DMS114 treated with DMSO at 0.1 percent for 48 hours (cell line): ENCODE measurements around the gene LCN10.
A peak's percentile ranks its signal among the peaks of the same experiment; 100 is the strongest.
"Not testable (repeated sequence)": the region's sequence is repeated elsewhere in the genome, so short reads cannot be mapped to it uniquely, and the experiment has no call there.

Experiments used
- DNase-seq: peaks from one replicate; lab custom pipeline; 2025; ENCODE audit not compliant: unreplicated experiment; lab: John Stamatoyannopoulos, UW

The LCN10 gene

DNA sequence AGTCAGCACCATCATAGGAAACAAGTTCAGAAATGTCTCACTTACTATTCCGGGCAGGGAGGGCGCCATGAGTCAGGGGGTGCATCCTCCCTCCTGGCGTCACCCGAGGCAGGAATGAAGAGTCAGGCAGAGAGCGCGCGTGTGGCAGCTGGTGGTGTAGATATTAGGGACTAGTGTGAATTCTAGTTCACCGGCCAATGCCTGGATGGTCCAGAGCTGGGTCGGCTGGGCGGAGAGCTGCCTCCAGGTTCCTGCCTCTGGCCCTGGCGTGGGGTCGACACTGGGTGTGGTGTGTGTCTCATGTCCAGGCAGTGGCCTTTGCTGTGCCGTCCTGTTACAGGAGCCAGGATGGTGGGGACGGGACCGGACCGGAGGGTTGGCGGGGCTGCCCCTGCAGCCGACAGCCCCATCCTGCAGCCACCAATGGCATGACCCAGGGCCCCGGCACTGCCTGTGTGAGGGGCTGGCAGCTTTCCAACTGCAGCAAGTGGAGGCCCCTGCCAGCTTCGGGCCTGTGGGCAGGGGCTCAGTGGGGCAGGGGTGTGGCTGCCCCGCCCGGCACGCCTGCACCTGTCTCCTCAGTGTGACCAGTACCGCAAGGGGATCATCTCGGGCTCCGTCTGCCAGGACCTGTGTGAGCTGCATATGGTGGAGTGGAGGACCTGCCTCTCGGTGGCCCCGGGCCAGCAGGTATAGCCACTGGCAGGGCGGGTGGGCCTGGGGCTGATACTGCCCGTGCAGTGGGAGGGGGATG, 21.2 kb downstream of the LCN10 start:
- no peak for DNase-seq

DNA sequence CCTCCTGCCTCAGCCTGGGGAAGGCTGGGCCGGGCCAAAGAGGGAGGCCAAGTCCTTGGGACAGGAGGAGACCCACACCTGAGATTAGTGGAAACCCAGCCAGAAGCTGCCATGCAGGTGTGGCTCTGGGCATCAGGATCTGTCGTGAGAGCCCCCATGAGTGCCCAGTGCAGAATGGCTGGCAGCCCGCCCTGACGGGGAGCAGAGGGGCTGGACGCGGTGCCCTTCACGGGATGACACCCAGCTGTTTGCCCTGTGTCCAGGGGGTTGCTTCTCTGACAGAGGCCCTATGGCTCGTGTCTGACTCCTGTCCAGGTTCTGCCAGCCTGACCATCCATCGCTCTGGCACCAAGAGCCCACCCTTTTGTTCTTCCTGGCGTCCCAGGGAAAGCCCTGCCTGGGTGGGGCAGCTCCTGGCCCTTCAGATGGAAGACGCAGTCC, 21.8 kb downstream of the LCN10 start:
- DNase-seq: no peak

DNA sequence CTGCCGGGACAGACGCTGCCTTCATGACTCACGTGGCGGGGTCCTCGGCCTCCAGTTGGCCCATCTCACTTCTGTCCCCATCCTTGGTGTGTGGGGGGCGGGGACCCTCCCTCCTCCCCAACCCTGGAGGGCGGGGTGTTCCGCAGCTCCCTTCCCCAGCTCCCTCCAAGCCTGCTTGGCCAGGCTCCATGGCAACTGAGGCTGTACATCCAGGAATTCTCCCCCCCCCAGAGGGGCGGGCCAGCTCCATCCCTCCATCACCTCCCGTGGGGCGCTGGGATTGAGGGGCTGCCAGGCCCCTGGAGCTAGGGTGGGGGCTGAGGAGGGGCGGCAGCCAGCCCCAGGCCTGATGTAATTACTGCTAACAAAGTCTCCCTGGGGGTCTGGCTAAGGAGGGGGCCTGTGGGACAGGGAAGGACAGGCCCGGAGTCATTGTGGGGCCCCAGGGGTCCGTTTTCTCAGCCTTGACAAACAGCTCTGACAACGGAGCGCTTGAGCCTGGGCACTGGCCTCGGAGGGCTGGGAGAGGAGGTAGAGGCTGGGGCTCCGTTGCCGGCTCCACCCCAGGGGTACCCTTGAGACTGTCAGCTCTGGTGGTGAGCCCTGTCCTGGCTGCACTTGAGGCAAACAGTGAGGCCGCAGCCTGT, 22.4 kb downstream of the LCN10 start:
- DNase-seq: no peak

DNA sequence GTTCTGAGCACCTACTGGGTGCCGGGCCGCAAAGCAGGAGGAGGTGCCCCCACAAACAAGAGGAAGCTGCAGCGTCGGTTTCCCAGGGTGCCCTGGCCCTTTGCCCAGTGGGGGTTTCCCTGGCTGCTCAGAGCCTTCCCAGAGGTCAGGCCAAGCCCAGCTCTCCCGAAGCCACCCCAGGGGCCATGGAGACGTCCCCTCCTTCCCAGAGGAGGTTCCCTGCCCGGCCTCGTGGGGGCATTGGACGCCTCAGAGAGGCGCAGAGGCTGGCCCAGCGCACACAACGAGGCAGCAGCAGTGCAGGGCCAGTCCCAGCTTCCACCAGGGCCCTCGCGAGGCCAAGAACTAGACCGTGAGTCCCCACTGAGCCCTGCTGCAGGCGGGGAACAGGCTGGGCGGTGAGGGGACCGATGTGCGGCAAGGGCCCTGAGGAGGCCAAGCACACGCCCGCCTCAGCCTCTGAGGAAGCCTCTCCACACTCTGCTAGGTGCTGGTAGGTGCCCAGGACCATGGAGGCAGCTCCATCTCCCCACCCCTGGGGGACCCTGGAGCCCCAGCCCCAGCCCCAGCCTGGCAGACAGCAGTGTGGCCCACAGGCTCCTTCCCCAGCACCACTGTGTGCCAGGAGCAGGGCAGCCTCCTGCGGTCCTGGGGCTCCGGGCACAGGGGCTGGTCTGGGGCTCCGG, 23.4 kb downstream of the LCN10 start:
- no peak for DNase-seq

DNA sequence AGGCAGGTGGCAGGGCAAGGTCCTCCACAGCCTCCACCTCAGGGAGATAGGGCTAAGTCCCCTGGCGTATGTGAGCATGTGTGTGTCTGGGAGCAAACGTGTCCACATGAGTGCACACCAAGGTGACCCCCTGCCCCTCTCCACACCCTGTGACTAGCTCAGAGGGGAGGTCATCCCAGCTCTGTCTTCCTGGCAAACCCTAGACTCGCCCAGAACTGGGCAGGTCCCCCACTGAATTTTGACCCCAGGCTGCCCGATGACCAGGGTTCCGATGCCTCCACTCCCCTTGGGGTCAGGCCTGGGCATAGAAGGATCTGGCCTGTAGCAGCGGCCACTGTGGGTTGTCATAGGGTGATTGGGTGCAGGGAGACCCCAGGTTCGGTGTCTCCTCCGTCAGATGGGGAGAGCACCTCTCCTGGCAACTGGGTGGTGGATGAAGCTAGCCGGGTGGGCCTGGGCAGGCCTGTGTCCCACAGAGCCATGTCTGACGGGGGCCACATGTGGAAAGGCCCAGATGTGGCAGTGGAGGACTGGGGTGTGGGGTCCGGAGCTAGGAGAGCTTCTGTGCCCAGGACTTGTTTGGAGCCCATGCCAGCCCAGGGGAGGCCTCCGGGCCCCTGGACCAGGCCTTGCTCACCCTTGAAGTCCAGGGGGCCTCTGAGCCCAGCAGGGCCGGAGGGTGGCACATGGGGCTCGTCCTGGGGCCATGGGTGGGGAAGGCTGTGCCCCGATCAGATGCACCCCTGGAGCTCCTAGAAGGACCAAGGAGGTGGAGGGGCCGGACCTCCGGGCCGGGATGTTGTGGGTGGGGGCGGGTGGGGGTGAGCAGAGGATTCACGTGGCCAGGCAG, 24.2 kb downstream of the LCN10 start:
- DNase-seq: no peak

DNA sequence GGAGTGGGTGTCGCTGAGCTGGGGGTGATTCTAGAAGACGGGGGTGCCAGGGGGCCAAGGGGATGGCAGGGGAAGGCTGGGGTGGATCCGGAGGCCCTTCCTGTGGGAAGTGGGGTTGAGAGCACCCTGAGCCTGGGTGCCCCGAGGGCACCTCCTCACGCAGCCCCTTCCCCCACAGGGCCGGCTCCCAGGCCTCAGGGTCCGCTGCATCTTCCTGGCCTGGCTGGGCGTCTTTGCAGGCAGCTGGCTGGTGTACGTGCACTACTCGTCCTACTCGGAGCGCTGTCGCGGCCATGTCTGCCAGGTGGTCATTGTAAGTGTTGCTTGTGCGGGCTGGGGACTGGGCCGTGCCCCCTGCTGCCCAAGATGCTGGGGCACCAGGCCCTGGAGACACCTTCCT, 25.3 kb downstream of the LCN10 start:
- DNase-seq: no peak

DNA sequence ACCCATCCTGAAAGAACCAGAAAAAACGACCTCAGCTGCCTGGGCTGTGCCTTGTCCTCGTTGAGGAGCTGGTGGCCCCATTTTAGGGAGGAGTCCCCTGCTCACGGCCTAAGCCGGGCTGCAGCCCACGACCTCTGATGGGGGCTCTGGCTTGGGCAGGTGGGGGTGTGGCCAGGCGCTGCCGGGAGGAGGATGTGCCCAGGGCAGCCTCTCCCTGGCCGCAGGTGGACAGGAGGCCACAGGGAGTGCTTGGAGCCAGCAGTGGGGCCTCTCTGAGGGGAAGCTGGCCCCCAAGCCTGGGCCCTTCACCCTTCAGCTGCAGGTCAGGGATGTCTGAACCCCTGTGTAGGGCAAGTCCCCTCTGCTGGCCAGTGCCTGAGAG, 27.9 kb downstream of the LCN10 start:
- DNase-seq: no peak

DNA sequence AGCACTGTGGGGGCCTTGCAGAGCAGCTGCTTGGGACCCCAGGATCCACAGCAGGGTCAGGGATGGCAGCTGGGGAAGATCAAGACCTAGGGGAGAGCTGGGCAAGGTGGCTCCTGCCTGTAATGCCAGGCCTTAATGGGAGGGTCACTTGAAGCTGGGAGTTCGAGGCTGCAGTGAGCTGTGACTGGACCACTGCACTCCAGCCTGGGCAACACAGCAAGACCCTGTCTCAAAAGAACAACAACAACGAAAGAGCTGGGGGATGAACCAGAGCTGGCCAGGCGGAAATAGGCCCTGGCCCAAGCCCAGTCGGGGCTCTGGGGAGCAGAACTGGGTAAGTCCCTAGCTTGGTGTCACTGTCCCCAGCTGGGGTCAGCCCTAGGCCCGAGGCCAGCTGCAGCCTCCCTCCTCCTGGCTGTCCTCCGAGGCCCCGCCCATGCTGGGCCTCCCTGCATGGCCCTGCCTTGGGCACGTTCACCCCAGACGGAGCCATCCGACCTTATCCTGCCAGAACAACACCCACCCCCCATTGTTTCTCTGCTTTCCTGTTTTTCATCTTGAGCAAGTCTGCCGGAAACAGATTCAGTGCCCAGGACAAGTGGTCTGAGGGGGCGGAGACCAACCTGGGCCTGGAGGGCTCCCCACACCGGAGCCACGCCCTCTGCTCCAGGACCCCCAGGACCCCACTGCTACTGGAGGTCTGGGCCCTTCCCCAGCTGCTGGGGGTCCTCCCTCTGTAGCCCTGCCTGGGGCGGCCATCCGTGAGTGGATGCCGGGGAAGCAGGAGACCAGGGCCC, 28.4 kb downstream of the LCN10 start:
- DNase-seq: no peak

DNA sequence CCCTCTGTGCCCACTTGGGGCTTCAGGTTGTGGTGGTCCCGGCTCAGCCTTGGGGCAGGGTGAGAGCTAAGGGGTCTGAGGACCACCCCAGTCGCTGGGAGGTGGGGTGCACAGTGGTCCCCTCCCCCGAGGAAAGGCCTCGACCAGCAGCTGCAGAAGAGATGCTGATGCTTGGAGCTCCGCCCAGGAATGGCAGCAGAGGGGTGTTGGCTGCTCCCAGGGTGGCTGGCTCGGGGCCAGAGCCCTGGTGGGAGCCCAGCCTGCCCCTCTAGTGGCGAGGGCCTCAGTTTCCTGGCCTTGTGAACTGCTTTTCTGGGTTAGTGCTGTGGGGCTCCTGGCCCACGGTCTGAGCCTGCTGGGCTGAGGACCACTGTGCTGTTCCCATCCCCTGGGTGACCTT, 29.2 kb downstream of the LCN10 start:
- DNase-seq: no peak

DNA sequence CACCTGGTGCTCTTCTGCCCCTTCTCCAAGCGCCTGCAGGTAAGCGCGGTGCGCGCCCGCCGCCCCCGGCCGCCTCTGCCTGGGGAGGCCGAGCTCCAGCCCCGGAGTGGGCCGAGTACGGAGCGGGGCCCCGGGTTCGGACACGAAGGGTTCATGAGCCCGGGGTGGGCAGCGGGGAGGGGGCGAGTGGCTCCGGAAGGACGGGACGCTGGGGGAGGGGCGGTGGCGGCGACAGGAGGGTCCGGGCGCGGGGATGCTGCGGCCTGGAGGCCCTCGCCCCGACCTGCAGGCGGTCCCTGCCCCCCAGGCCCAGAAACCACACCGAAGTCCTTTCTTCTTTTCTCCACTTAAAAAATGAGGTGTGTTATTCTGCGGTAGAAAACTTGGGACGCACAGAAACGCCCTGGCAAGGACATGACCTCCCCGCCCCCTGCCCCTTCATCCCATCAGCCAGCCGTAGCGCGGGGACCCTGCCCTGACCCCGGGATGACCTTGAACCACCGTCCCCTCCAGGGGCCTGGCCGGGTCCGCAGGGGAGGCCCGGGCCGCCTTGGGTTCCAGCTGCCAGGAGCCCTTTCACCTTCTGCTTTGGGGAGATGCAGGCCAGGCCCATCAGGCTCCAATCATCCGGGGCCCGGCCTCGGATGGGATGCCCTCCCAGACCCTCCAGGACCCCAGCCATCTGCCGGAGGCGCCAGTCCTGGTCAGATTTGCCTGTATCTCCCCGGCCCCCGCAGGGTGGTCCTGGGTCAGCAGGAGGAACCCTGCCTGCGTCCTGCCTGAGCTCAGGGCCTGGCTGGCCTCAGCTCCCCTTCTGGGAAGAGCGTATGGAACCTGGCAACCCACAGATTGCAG, 29.8 kb downstream of the LCN10 start:
- DNase-seq: no peak

DNA sequence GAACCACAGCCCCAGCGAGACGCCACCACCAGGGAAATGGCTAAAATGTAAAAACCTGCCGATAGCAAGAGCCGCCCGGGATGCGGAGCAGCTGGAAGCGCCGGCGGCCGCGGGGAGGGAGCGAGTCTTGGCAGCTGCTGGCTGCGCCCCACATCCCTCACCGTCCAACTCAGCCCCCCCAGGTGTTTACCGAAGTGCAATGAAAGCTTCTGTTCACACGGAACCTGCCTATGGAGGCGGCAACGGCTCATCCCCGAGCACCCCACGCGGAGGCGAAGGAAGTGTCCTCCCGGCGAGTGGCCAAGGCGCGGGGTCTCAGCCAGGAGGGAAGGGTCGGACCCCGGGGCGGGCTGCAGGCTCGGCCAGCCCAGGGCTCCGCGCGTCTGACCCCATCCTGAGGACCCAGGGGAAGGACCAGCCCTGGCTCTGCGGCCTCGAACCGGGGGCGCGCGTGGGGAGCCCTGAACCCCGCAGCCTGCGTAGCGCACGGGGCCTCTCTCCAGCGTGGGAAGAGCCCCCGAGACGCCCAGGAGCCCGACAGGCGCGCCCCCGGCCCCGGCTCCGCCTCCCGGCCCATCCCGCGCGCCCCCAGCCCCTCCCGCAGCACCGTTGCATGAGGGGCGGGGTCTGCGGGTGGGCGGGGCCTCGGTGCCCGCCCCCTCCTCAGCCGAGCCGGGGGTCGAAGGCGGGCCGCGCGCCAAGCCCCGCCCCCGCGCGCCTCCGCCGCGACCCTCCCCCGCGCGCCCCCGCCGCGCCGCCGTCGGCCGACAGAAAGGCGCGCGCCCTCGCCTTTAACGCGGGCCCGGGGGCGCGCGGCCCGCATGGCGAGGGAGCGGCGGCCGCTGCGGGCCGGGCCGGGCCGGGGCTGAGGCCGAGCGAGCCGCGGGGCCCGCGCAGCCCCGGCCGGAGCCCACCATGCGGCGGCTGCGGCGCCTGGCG, 30.7 kb downstream of the LCN10 start, which contains the start of gene DIPK1B:
Gene DIPK1B (plus strand): TSS at position 822 of the 939 bp plus-strand sequence. CDS start 94 bp downstream, at position 916.
- DNase-seq: peak; percentile 12

DNA sequence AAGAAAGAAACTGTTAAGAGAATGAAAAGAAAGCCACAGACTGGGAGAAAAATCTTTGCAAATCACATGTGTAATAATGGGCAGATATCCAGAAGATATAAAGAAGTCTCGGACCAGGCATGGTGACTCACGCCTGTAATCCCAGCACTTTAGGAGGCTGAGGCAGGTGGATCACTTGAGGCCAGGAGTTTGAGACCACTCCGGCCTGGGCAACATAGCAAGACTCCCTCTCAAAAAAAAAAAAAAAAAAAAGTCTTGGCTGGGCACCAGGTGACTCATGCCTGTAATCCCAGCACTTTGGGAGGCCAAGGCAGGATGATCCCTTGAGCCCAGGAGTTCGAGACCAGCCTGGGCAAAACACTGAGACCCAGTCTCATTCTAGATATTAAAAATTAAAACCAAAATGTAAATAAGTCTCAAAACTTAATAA, 31.5 kb downstream of the LCN10 start:
- not testable (repeated sequence) for DNase-seq

DNA sequence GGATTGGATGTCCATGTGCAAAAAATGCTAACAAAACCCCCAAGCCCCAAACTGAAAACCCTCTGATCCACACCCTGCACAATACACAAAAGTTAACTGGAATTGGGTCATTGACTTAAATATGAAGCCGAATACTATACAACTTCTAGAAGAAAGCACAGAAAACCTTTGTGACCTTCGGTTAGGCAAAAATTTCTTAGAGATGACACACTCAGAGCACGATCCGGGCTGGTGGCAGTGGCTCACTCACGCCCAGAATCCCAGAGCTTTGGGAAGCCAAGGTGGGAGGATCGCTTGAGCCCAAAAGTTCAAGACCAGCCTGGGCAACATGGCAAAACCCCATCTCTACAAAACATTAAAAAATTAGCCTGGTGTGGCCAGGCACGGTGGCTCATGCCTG, 32.2 kb downstream of the LCN10 start:
- no peak for DNase-seq

DNA sequence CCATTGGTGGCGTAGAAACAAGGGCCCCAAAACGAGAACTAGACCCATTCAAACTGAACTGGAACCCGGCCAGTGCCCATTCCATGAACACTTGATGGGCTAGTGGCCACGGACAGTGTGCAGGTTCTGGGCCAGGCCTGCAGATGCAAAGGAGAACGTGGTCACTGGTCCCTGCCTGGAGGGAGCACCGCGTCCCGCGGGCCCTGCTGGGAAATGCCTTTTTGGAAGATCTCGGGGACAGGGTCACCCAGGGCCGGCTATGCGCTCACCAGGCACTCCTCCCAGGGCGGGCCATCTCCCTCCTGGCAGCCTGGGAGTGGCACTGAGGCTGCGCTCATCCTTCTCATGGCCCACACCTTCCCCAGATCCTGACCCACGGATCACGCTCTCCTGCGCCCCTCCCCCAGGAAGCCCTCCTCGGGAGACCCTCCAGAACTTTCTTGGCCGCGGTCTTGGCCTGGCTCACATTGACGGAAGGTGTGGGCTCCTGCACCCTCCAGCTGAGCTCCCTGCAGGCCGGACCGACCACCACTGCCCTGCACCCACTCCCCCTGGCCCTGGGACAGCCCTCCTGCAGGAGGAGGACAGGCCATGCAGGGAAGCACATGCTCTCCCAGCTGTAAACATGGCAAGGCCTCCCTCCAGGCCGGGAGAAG, 33.2 kb downstream of the LCN10 start:
- no peak for DNase-seq

DNA sequence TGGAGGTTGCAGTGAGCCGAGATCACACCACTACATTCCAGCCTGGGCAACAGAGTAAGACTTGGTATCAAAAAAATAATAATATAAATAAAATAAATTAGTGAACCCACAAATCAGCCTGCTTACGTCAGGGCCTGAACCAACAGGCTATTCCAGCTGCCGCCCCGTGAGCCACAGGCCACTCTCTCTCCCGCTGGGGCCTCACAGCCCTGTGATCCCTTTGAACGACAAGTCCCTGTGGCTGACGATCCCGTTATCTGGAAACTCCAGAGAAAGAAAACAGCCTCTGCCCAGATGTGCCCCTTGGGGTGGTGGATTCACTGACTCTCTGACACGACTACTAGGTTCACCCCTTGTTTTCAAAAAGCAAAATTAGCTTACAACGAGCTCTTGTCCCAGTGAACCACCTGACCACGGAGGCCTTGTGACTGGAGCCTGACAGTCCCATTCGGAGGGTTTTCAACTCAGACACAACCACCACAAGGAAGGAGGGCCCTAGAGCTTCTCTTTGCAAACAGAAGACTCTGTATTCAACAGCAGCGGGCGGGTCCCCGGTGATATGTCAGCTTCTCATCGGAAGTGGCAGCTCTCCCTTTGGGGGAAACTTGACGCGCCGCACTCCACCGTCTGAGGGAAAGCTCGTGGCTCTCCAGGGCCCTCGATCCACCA, 34.8 kb downstream of the LCN10 start:
- no peak for DNase-seq

DNA sequence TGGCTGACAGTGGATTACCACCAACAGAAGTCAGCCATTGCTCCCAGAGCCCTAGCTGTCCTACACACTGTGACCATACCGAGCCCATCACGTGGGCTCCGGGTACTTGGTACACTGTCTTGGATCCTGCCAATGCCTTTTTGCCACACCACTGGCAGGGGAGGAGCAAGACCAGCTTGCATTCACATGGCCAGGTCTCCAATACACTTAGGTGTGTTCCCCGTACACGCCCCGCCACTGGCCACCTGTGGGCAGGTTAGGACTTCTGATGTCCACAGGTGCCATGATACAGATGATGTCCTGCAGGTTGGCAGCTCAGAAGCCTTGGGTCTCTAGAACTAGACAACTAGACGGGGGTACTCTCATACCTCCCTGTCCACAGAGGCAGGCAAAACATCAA, 35.7 kb downstream of the LCN10 start:
- no peak for DNase-seq

DNA sequence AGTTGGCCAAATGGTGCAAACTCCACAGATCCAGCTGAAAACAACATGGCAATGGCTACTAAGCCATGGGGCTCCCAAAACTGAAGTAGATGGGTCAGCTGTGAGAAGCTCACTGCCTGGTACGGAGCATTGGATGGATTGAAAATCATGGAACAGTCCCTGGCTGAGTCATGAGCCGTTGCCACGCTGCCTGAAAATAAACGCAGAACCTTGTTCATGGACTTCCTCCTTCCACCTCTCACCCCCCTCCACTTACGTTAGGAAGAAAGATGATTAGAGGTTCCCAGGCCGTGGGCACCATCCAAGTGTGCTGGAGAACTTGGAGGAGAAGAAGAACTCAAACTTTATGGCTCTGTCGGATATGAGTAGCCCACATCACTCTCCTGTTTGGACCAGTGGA, 37.2 kb downstream of the LCN10 start:
- no peak for DNase-seq
